HG03175 (cell line): ENCODE results near the gene EMID1.

Source experiments
- ATAC-seq: cut with Tn5 transposase; IDR thresholded peaks from one replicate; pipeline ENCODE4 v1.9.1; 2021; ENCODE audit warnings: mild to moderate bottlenecking, moderate library complexity; ENCODE audit not compliant: unreplicated experiment

Gene EMID1

GRCh38 chr22:29288837-29289236, 83.1 kb downstream of the EMID1 start:
- no peak for ATAC-seq

GRCh38 chr22:29290061-29290460, 84.4 kb downstream of the EMID1 start:
- no peak for ATAC-seq

- ATAC-seq: no peak
Observed at GRCh38 chr22:29291215-29291614, 85.5 kb downstream of the EMID1 start.

GRCh38 chr22:29292379-29292778, 86.7 kb downstream of the EMID1 start:
- ATAC-seq: no peak

- no peak for ATAC-seq
Observed at GRCh38 chr22:29298641-29299040, 92.9 kb downstream of the EMID1 start.

- no peak for ATAC-seq
Observed at GRCh38 chr22:29299136-29299900, 93.6 kb downstream of the EMID1 start.

- ATAC-seq: no peak
Observed at GRCh38 chr22:29300467-29300806, 94.7 kb downstream of the EMID1 start.

GRCh38 chr22:29300807-29301601, 95.3 kb downstream of the EMID1 start:
- ATAC-seq: no peak

- no peak for ATAC-seq
Observed at GRCh38 chr22:29301716-29302401, 96.2 kb downstream of the EMID1 start.

- ATAC-seq: no peak
Observed at GRCh38 chr22:29302402-29302680, 96.6 kb downstream of the EMID1 start.

GRCh38 chr22:29302681-29303465, 97.2 kb downstream of the EMID1 start:
- no peak for ATAC-seq

GRCh38 chr22:29305836-29306174, 100.1 kb downstream of the EMID1 start:
- ATAC-seq: no peak

GRCh38 chr22:29306175-29306834, 100.6 kb downstream of the EMID1 start, which contains the start of gene GAS2L1:
Gene GAS2L1 (plus strand): TSS chr22:29306650. CDS start chr22:29308106, 1,456 bp downstream.
- ATAC-seq: no peak

GRCh38 chr22:29306835-29307595, 101.3 kb downstream of the EMID1 start:
- no peak for ATAC-seq

GRCh38 chr22:29307596-29308147, 102.0 kb downstream of the EMID1 start:
- ATAC-seq: no peak

GRCh38 chr22:29308148-29308790, 102.6 kb downstream of the EMID1 start:
- no peak for ATAC-seq

GRCh38 chr22:29308791-29309262, 103.1 kb downstream of the EMID1 start:
- no peak for ATAC-seq
